CD4-positive, alpha-beta T cell treated with Interleukin-21 for 1 hour (primary cell): ENCODE results near the gene PTPN1.
A peak's percentile ranks its signal among the peaks of the same experiment; 100 is the strongest.
"Not testable (repeated sequence)": the region's sequence is repeated elsewhere in the genome, so short reads cannot be mapped to it uniquely, and the experiment has no call there.

Experiments
- DNase-seq: peaks from one replicate; pipeline ENCODE4 v3.0.0-alpha.2; 2020

Gene PTPN1

GRCh38 chr20:50482396-50482981 lies 27.7 kb upstream of the PTPN1 start:
- DNase-seq: no peak

DNA sequence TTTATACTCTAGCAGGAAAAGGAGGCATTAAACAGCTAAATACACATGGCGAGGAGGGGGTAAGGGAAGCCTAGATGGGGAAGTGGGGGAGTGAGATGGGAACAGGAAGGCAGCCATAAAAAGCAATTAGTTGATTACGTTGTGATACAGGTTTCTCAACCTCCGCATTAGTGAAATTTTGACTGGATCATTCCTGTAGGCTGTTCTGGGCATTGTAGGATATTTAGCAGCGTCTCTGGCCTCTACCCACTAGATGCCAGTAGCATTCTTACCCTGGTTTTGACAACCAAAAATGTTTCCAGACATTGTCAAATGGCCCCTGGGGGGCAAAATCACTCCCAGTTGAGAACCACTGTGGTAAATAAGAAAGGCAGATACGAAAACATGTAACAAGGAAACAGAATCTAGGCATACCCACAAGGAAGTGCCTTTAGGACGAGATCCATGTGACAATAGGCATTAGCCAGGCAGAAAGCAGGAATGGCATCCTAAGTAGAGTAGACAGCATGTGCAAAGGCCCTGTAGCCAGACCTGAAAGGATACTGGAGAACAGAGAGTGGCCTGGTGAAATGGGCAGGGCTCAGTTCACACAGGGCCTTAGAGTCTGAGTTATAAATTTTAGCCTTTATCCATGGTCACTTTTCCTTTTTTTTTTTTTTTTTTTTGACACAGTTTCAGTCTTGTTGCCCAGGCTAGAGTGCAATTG lies 25.8 kb upstream of the PTPN1 start:
- no peak for DNase-seq

DNA sequence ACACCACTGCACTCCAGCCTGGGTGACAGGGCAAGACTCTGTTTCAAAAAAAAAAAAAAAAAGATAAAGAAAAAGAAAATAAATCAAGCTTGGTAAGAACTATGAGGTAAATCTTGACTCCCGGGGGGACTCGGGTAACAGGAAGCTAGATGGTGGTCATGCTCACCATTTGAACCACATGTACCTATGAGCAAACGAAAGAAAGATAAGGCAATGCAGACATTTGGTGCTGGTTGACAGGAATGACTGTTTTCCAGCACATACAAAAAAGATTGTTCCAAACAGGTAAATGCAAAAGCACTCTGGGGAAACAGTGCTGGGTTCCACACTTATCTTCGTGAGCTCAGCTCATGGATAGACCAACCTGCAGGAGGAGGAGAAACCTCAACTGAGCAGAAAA lies 22.8 kb upstream of the PTPN1 start:
- no peak for DNase-seq

DNA sequence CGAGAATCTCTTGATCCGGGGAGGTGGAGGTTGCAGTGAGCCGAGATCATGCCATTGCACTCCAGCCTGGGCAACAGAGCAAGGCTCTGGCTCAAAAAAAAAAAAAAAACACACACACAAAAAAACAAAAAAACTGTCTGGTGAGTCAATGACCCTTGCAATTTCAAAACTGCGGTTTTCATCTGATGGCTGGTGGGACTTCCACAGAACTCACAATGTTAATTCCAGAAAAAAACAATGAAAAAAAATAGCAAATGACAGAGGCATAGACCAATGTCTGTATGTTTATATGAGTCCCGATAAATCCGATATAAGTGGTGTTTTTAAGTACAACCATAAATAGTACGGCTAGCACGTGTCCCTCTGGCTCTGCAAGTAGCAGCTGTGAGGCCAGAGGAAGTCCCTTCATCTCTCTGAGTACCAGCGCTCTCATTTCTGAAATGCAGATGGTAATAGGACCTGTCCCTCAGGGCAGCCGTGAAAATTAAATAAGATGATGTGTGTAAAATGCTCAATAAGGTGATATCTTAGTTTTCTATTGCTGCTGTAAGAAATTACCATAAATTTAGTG lies 21.9 kb upstream of the PTPN1 start:
- DNase-seq: no peak

GRCh38 chr20:50491168-50491567 lies 19.0 kb upstream of the PTPN1 start:
- DNase-seq: no peak

GRCh38 chr20:50491926-50492634 lies 18.1 kb upstream of the PTPN1 start:
- no peak for DNase-seq

DNA sequence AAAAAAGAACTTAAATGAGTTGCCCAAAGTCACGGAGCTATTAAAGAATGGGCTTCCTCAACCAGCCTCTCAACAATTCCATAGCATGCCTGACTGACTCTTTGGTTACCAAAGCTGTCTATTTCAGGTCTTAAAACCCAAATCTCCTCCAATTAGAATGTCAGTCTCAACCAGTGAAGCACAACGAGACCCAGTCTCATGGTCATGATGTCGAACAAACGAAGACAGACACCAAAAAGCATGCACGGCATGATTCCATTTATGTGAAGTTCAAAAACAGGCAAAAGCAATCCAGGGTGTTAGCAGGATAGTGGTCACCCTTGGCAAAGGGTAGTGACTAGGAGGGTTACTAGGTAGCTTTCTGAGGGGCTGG lies 16.3 kb upstream of the PTPN1 start:
- DNase-seq: no peak

DNA sequence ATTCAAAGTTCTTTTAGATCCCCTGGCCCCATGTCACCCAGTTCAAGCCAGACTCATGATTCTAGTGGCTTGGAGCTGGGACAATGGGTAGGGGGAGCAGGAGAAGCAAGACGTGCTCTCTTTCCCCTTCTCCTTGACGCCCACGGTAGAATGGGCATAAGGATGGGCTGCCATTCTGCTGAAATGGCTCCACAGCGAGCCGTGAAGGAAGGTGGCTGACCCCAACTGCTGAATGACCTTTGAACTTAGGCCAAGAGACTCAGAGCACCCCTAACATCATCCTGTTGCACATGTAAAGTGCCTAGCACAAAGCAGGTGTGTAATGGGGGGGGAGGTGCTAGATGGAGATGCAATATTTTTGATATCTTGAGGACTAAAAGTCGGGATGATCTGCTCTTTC lies 15.8 kb upstream of the PTPN1 start:
- DNase-seq: no peak

GRCh38 chr20:50496773-50497385 lies 13.3 kb upstream of the PTPN1 start:
- no peak for DNase-seq

GRCh38 chr20:50498071-50498776 lies 12.0 kb upstream of the PTPN1 start:
- DNase-seq: no peak

DNA sequence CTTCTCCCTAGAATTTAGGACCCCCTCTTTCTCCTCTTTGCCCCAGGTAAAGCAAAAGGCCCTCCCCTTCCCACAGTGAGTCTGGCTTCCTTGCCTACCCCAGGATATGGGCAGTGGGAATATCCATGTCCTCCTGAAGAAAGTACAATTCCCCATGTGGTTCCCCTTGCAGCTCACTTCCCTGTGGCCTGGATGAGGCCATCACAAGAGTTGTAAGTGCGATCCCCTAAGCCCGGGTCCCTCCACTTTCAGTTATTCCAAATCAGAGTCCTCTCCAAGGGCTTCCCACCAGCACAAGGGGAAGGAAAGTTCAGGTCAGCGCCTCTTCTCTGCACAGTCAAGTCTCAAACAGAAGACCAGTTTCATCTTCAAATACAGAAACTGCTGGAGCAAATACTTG lies 10.2 kb upstream of the PTPN1 start:
- no peak for DNase-seq

DNA sequence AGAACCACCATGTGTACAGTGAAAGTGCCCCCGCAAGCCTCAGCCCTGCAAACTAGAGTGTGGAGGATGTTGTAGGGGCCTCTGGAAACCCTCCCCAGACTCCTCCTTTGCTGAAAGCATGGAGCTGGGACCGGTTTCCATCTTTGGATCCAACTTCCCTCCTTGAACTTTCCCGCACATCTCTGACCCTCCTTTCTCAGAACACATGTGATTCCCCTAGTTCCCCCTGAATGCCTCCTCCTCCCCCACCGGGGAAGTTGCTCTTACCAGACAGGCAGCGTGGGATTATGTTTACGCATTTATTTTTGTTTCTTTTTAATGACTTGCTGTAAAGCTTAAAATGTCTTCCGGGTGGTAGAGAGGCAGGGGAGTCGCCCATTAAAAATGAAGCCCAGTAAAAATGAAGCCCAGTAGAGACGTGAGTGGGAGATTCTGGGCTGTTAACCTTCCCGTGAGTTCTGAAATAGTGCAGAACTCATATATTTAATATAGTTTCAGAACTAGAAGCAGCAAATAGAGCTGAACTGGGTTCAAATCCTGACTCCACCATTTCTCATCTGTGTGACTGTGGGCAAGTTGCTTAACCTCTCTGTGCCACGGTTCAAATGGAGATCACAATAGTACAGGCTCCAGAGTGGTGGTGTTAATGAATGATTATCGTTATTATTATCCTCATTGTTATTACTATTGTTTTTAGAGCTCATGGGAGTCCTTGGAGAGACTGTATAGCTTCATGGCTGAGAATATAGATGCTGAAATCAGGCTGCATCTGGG lies 8.0 kb upstream of the PTPN1 start:
- no peak for DNase-seq

- DNase-seq: peak; percentile 47
Observed at GRCh38 chr20:50504231-50504823, 5.9 kb upstream of the PTPN1 start.

GRCh38 chr20:50506270-50506579 lies 4.0 kb upstream of the PTPN1 start:
- DNase-seq: no peak

- DNase-seq: not testable (repeated sequence)
Observed at GRCh38 chr20:50507745-50508144, 2.4 kb upstream of the PTPN1 start.

- DNase-seq: no peak
Observed at GRCh38 chr20:50508171-50508755, 1.9 kb upstream of the PTPN1 start.

DNA sequence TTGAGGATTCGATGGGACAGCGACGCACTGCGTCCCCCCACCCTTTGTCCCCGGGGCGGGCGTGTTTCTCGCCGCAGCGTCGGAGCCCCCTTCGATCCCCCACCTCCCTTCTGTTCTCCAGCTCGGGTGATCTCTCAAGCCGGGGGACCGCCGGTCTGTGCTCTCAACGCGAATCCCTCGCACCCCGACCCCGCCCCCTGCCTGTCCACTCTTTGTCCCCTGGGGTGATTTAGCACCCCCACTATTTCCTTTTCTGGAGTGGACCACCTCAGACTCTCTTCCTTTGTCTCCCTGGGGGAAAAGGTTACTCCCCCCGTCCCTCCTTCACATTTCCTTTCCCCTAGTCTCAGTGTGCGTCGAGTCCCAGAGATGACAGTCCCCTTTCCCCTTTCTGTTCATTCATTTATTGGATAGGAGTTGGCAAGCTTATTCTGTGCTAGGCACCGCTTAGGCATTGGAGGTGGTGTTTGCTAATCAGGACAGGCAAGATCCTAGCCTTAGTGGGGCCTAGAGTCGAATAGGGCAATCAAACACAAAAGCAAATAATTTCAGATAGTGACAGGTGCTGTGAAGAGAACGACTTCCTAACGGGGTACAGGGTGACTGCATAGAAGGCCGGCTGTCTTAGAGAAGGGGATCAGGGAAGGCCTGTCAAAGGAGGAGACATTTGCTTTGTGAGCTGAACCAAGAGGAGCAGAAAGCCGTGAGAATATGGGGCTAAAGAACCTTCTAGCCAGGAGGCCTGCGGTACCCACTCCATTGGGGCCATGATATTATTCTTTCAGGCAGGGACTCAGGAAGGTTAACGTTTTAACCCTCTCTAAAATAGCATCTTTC lies 741 bp downstream of the PTPN1 start:
- DNase-seq: peak; percentile 29

GRCh38 chr20:50512323-50512722 lies 2.1 kb downstream of the PTPN1 start:
- no peak for DNase-seq

GRCh38 chr20:50513169-50514034 lies 3.2 kb downstream of the PTPN1 start:
- peak; percentile 25 for DNase-seq

GRCh38 chr20:50514035-50514337 lies 3.8 kb downstream of the PTPN1 start:
- DNase-seq: no peak
